PC-3 (cell line): ENCODE measurements around the gene POLR1E.

Experiments used
- EZH2phosphoT487 ChIP-seq: fragments of 300-600 bp; sonication (generic); IDR thresholded peaks from 2 replicates; pipeline ENCODE4 v1.6.1; 2018; ENCODE audit warnings: mild to moderate bottlenecking, antibody characterized with exemption, low read length, borderline replicate concordance
- TF ChIP-seq, protein P1 (sequence below): fragments of 300-600 bp; sonication (generic); conservative IDR thresholded peaks from 2 replicates; pipeline ENCODE4 v1.5.1; 2017; ENCODE audit warnings: antibody characterized with exemption, low read depth, mild to moderate bottlenecking, low read length

DNA sequence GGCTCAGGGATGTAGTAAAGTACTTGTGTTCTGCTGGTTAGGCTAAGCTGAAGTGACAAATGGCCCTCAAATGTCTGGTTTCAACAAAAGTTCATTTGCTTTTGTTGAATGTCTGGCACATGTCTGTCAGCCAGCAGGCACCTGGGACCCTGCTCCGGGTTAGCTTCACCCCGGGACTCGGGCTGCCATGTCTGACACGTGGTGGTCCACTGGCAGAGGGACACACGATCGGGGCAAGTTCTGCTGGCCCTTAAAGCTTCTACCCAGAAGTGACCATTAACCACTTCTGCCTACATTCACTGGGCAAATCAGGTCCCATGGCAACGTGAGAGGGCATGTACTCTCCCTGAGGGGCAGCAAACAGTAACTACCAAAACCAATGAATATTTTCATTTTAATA lies 23.8 kb downstream of the POLR1E start:
- TF ChIP-seq, protein P1, sequence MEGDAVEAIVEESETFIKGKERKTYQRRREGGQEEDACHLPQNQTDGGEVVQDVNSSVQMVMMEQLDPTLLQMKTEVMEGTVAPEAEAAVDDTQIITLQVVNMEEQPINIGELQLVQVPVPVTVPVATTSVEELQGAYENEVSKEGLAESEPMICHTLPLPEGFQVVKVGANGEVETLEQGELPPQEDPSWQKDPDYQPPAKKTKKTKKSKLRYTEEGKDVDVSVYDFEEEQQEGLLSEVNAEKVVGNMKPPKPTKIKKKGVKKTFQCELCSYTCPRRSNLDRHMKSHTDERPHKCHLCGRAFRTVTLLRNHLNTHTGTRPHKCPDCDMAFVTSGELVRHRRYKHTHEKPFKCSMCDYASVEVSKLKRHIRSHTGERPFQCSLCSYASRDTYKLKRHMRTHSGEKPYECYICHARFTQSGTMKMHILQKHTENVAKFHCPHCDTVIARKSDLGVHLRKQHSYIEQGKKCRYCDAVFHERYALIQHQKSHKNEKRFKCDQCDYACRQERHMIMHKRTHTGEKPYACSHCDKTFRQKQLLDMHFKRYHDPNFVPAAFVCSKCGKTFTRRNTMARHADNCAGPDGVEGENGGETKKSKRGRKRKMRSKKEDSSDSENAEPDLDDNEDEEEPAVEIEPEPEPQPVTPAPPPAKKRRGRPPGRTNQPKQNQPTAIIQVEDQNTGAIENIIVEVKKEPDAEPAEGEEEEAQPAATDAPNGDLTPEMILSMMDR, result no peak
- TF ChIP-seq EZH2phosphoT487, result no peak
